ENCODE measurements around the gene MUC22. TPM values are rescaled to one million over a fixed set of nuclear protein-coding genes. Genes with fewer than 3 reads are reported as not detected.
"Not testable (repeated sequence)": the region's sequence is repeated elsewhere in the genome, so short reads cannot be mapped to it uniquely, and the experiment has no call there.

The MUC22 gene
- total RNA-seq, 1 donor from 2014 or later: 0.06 TPM

GRCh38 chr6:31065556-31065955 is 55.3 kb downstream of the MUC22 start:
- no peak overlapping the region for H3K4me3 ChIP-seq (ENCODE audit: low read depth, low read length)
- TF ChIP-seq CTCF (conservative IDR thresholded peaks at IDR 0.05; ENCODE audit: low read depth, low read length): no peak
- DNase-seq (ENCODE audit: low read depth): no peak

DNA sequence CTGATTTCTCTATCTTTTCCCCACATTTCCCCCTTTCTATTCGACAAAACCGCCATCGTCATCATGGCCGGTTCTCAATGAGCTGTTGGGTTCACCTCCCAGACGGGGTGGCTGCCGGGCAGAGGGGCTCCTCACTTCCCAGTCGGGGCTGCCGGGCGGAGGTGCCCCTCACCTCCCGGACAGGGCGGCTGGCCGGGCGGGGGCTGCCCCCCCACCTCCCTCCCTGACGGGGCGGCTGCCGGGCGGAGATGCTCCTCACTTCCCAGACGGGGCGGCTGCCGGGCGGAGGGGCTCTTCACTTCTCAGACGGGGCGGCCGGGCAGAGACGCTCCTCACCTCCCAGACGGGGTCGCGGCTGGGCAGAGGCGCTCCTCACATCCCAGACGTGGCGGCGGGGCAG is 56.8 kb downstream of the MUC22 start:
- not testable (repeated sequence) for DNase-seq (ENCODE audit: low read depth); H3K4me3 ChIP-seq (ENCODE audit: low read depth, low read length)

- not testable (repeated sequence) for DNase-seq (ENCODE audit: low read depth); H3K4me3 ChIP-seq (ENCODE audit: low read depth, low read length)
Measured at GRCh38 chr6:31067891-31068668, 57.8 kb downstream of the MUC22 start.

DNA sequence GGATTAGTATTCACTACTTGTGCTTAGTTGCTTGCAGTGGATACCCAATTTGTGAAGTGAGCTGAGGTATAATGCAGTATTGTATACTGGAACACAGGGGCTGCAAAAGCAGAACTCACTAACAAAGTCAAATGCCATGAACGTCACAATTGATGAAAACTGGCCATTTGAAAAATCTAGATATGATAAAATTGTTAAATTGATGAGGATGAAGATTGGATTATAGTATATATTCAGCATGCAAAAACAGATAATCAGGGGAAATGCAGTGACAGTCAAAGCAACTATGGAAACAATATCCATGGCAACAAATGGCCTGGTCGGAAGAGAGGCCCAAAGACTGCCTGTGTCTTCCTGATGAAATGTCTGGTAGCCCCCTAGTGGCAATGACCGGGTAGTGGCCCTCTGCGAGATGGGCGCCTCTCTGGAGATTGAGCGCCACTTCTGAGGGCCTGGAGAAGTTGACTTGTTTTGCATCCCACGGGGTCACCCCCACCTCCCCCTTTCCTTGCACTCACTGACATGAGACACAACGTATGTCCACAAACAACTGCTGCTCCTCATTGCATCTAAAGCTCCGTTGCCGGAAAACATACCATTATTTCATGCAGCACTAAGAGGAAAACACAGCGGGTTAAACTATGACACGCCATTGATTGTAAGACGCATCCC is 58.5 kb downstream of the MUC22 start:
- H3K4me3 ChIP-seq (ENCODE audit: low read depth, low read length): no peak overlapping the region
- DNase-seq (ENCODE audit: low read depth): peak; percentile 47
- TF ChIP-seq CTCF (conservative IDR thresholded peaks at IDR 0.05; ENCODE audit: low read depth, low read length): peak; percentile 96

DNA sequence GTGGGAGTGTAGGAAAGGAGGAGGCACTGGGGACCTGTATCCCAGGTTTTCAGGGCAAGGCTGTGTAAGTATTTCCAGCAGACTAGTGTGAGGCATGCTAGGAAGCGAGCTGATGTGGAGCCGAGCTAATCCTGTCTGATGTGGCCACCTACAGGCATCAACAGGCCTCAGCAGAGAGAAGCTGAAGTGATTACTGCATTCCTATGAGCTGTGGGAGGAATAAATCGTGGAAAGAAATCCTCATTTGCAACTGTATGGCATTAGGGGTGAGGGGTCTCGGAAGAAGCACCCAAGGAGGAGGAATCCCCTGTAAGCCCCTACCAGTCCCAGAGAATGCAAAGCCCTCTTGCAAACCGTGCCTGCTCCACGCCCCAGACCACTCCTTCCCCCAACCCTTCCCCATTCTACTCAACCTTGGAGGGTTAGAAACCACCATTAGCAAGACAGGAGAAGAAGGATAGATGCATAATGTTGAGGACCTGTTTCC is 60.5 kb downstream of the MUC22 start:
- TF ChIP-seq CTCF (conservative IDR thresholded peaks at IDR 0.05; ENCODE audit: low read depth, low read length): peak; percentile 86
- no peak overlapping the region for H3K4me3 ChIP-seq (ENCODE audit: low read depth, low read length)
- peak; percentile 45 for DNase-seq (ENCODE audit: low read depth)

DNA sequence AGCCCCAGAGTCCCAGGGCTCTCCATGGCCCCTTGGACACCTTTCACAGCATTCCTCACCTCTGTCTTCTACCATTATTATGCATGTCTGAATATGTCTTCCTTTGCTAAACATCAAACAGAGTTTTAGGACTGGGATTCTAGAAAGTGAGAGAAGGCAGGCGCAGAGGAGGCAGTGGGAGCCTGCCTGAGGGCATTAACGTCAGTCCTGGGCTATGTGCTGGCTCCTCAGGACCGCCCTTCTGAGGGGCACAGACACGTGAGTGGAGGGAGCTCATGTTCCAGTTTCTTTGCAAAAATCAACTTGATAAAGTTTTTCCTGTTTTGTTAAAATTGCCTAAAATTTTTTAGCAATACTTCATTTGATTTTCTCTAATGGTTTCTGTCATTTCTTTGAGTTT is 64.1 kb downstream of the MUC22 start:
- no peak for DNase-seq (ENCODE audit: low read depth)
- TF ChIP-seq CTCF (conservative IDR thresholded peaks at IDR 0.05; ENCODE audit: low read depth, low read length): no peak
- H3K4me3 ChIP-seq (ENCODE audit: low read depth, low read length): no peak overlapping the region

GRCh38 chr6:31075528-31075927 is 65.3 kb downstream of the MUC22 start:
- no peak for TF ChIP-seq CTCF (conservative IDR thresholded peaks at IDR 0.05; ENCODE audit: low read depth, low read length)
- no peak for DNase-seq (ENCODE audit: low read depth)
- no peak overlapping the region for H3K4me3 ChIP-seq (ENCODE audit: low read depth, low read length)

DNA sequence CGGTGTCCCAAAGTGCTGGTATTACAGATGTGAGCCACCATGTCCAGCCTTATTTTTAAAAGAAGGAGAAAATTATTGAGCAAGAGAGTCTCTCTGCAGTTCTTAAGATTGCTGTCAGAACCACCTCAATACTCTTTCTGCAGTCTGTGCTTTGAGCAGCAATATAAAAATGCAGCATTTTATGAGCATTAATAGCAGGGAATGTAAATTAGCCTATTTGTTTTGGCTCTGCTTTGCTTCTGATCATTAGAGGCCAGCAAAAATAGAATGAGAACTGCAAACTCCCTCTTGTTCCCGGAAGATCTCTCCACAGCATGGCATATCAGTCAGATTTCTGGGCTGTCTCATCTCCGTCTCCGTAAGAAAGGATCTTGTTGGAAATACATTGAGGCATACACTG is 66.3 kb downstream of the MUC22 start:
- DNase-seq (ENCODE audit: low read depth): no peak
- TF ChIP-seq CTCF (conservative IDR thresholded peaks at IDR 0.05; ENCODE audit: low read depth, low read length): no peak
- H3K4me3 ChIP-seq (ENCODE audit: low read depth, low read length): no peak overlapping the region

All from epithelial cell of proximal tubule (primary cell).